A549 treated with DMSO at 1 μM for 4 hours (cell line): ENCODE results near the gene RGSL1. TPM values are rescaled to one million over a fixed set of nuclear protein-coding genes. Genes with fewer than 3 reads are reported as not detected.

Experiments
- total RNA-seq: library from RNA; stranded (reverse); fragments of 200-300 nt; extraction: Qiagen RNA extraction; gene quantifications from 5 replicates; pipeline ENCODE4 v1.2.3, GENCODE V29; 2022; ENCODE audit warnings: low read depth

Gene RGSL1
- not detected in 5 replicates for total RNA-seq

DNA sequence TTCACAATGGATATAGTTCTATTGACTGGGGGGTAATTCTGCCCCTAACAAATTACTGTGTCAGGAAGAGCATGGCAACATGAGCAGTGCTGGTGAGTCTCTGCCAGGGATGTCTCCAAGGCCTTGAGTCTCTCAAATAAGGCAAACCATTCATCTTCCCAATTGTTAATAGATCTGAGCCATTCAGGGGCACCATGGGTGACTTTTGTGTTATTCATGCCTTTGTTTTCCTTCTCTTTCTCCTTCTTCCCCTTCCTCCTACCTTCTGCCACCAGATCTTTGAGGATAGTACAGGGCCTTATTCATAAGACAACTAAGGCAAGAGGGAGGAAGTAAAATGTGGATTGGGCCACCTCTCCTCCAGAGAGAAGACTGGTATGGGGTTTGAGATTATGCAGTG, at the start of gene RGSL1:
RGSL1 (plus strand) TSS at position 60 of the 400 bp plus-strand sequence; CDS start at position 80, 20 bp downstream.

DNA sequence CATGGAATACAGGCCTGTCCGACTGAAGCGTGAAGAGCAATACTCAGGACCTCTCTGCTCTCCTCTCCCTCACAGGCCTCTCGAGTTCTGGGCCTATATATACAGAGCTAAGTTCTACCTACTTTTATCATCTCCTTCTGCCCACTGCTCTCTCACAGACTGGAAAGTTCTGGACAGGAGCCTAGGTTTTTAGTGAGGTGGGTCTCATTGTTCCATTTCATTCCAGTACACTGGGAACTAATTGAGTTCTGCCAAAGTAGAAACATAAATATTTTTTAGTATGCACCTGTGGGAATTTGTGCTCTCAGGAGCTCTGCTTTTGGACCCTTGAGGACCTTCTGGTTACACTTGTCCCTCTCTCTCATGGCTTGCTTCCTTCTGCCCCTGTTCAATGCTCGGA, 49.4 kb upstream of the RGSL1 start, which contains the start of gene TEDDM1:
TEDDM1 (minus strand) TSS at position 101 of the 400 bp plus-strand sequence. CDS start 182 bp downstream, outside the sequence.

DNA sequence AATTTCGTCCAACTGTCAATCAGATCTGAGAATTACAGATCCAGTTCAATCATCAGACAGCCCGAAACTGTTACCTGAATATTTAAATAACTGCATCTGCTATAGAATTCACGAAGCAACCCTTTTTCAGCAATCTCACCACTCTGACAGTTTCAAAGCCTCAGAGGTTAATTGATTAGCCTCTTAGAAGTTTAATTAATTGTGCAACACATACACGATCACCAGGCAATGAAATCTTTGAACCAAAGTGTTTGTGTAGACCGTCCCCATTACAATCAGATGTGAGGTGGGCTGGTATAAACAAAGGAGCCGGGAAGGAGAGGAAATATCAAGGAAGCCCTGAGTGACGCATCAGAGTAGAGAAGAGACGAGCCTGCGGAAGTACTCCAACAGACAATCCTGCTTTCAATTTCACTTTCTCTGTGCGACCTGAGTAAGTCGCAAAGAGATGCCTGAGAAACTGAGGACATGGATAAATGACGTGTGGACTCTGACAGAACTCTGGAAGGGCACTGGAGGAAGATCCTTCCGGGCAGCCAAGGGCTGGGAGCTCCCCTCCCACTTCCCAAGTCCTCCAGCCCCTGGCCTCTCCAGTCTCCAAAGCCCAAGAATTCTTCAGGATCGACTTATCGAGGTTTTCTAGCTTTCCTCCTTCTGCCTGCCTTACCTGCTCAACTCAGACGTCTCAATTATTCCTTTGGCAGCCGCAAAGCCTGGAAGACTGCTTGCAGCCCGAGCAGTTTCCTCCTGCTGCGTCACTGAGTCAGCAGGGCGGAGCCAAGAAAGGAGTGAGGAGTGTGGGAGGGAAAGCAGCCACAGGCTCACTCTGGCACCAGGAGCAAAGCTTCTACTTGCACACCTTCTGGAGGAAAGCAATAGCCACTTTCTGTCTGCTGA, 138.8 kb downstream of the RGSL1 start, which contains the start of gene RNASEL:
RNASEL (minus strand) TSS at position 757 of the 897 bp plus-strand sequence. CDS start 2,450 bp downstream, outside the sequence.

DNA sequence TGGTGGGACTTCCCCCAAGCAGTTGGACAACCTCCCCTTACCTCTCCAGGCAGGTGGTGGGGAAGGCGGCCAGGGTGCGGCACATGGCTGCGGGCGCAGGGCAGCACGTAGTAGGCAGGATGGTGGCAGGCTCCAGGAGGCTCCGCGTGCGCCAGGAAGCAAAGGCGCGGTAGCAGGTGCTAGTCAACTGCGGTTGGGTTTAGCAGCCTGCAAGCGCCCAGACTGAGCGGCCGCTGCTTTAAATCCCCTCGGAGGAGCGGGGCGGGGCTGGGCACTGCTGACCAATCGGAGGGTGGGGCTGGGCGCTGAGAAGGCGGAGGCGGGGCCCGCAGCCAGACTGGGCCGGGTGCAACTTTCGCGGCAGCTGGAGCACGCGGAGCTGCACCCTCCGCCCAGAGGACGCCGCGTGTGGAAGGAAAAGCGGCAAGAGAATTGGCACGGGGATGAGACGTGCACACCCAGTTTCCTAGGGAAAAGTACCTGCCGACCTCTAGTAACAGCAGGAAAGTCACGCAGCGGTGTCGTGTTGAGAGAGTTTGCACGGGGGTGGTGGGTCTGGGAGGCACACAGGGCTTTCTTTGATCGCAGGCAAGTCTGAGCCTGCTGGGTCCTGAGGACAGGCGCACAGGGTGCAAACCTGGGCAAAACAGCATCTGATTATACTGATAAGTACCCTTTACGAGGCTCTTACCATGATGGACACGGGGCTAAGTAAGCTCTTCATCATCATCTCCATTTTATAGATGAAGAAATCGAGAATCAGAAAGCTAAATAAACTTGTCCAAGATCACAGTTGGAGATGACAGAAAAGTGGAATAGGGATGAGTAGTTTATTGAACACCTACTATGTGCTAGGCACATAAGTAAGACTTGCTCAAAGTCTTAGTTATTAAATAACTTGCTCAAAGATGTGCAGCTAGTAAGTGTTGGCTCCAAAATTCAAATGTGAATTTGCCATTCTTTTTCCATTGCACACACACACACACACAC, 154.5 kb downstream of the RGSL1 start, which contains the start of gene RGS16:
RGS16 (minus strand) TSS at position 215 of the 990 bp plus-strand sequence; CDS start at position 85, 130 bp downstream.

Other genes with a start within 250 kb of the RGSL1 start
- 13.9 to 23.0 TPM (median 18.1 TPM) in 5 replicates for gene GLUL, start 58.4 kb upstream of the RGSL1 start, total RNA-seq
- not detected in 5 replicates for gene TEDDM1, start 49.5 kb upstream of the RGSL1 start, total RNA-seq
- gene RNASEL, start 139.1 kb downstream of the RGSL1 start, total RNA-seq: 2.1 to 2.8 TPM (median 2.7 TPM) in 5 replicates
- 0.14 to 0.32 TPM (median 0.20 TPM) in 5 replicates for gene RGS16, start 154.2 kb downstream of the RGSL1 start, total RNA-seq
- gene RGS8, start 234.4 kb downstream of the RGSL1 start, total RNA-seq: not detected in 5 replicates